PFSK-1 (cell line): Measurements from ENCODE around the gene CAMK1D.

Source experiments
- FOXP2 ChIP-seq: optimal IDR thresholded peaks from 2 replicates; pipeline ENCODE3; 2011; ENCODE audit warnings: borderline replicate concordance, control low read depth, inconsistent platforms; ENCODE audit not compliant: insufficient read depth; ENCODE audit errors: extremely low read length, extremely low read depth
- POLR2AphosphoS5 ChIP-seq: IDR thresholded peaks from 2 replicates; pipeline ENCODE4 v1.6.1; 2012; ENCODE audit warnings: low read depth, mild to moderate bottlenecking, control low read depth, low read length, moderate library complexity
- REST ChIP-seq, 2 experiments: IDR thresholded peaks; 2 replicates each; pipeline versions ENCODE4 v1.6.1 to v1.8.0; 2011 to 2012; ENCODE audit warnings: low read depth in 2 of 2, low read length in 2 of 2, control low read depth in 1 of 2, inconsistent platforms in 1 of 2, mild to moderate bottlenecking in 1 of 2, moderate library complexity in 1 of 2; ENCODE audit not compliant: insufficient read depth in 1 of 2
- SIN3A ChIP-seq: IDR thresholded peaks from 2 replicates; pipeline ENCODE4 v1.6.1; 2012; ENCODE audit warnings: mild to moderate bottlenecking, low read length, moderate library complexity, borderline replicate concordance; ENCODE audit not compliant: insufficient read depth
- TAF1 ChIP-seq: IDR thresholded peaks from 2 replicates; pipeline ENCODE4 v1.6.1; 2012; ENCODE audit warnings: low read length, control low read depth, borderline replicate concordance; ENCODE audit not compliant: insufficient read depth

The CAMK1D gene

GRCh38 chr10:12687996-12688395, 338.6 kb downstream of the CAMK1D start:
- no peak for TF ChIP-seq TAF1
- no peak for TF ChIP-seq SIN3A
- no peak for TF ChIP-seq FOXP2
- TF ChIP-seq REST (IDR thresholded peaks at IDR 0.05; ENCODE audit: insufficient read depth in 1 of 2, low read depth in 2 of 2, low read length in 2 of 2), result no peak
- no peak for TF ChIP-seq POLR2AphosphoS5

- TF ChIP-seq FOXP2 (no peak), REST (IDR thresholded peaks at IDR 0.05; ENCODE audit: insufficient read depth in 1 of 2, low read depth in 2 of 2, low read length in 2 of 2) (no peak), TAF1 (no peak), POLR2AphosphoS5 (no peak), SIN3A (no peak)
Measured at GRCh38 chr10:12689893-12690292, 340.5 kb downstream of the CAMK1D start.

- TF ChIP-seq SIN3A (no peak), POLR2AphosphoS5 (no peak), FOXP2 (no peak), REST (IDR thresholded peaks at IDR 0.05; ENCODE audit: insufficient read depth in 1 of 2, low read depth in 2 of 2, low read length in 2 of 2) (no peak)
Measured at GRCh38 chr10:12690525-12691126, 341.3 kb downstream of the CAMK1D start.

GRCh38 chr10:12691596-12691995, 342.2 kb downstream of the CAMK1D start:
- no peak for TF ChIP-seq REST (IDR thresholded peaks at IDR 0.05; ENCODE audit: insufficient read depth in 1 of 2, low read depth in 2 of 2, low read length in 2 of 2)
- no peak for TF ChIP-seq POLR2AphosphoS5
- no peak for TF ChIP-seq TAF1

GRCh38 chr10:12697764-12698163, 348.4 kb downstream of the CAMK1D start:
- TF ChIP-seq SIN3A (no peak), FOXP2 (no peak), POLR2AphosphoS5 (no peak), TAF1 (no peak), REST (IDR thresholded peaks at IDR 0.05; ENCODE audit: insufficient read depth in 1 of 2, low read depth in 2 of 2, low read length in 2 of 2) (no peak)
